ENCODE measurements around the gene ADRA2B.
"Not testable (repeated sequence)": the region's sequence is repeated elsewhere in the genome, so short reads cannot be mapped to it uniquely, and the experiment has no call there.

The ADRA2B gene

DNA sequence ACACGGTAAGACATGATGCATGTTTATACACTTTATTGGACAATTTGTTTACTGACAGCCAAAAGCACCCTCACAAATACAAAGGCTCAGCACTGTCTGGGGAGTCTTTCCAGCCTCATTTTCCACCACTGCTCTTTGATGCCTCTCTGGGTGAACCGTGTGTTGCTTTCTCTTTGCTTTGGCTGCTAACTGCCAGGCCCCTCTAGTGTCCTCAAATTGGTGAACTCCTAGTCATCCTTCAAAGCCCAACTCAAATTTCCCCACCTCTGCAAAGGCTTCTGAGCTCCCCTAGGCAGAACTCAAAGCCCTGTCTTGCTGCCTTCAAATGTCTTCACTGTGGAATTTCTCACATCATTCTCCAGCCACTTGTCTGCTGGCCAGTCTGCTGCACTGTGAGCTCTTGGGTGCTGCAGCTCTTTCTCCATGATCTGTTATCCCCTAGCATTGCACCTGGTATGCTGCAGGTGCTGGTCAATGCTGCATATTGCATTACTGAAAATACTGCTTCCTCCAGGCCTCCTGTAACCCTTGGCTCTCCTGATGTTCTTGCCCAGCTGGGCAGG is 49.2 kb downstream of the ADRA2B start:
- DNase-seq (ENCODE audit: low read depth): not testable (repeated sequence)

DNA sequence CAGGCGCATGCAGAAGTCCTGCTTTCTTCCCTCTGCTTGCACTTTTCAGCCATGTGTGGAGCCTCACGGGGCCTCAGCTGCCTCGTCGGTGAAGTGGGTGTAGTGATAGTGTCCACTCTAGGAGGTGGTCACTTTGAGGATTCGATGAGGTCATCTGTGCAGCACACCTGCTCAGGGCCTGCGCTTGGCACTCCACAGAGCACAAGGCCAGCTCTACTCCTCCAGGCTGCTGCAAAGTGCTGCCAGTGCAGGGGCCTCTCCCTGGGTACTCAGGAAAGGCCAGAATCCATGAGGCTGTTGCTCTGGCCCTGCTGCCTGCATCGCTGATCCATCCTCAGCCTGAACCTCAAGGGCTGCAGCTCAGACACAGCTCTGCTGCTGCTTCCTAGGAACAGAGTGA is 49.9 kb downstream of the ADRA2B start:
- DNase-seq (ENCODE audit: low read depth): not testable (repeated sequence)

GRCh38 chr2:96065954-96066353 is 50.4 kb downstream of the ADRA2B start:
- DNase-seq (ENCODE audit: low read depth): not testable (repeated sequence)

GRCh38 chr2:96065381-96065930 is 50.9 kb downstream of the ADRA2B start:
- DNase-seq (ENCODE audit: low read depth): no peak

- DNase-seq (ENCODE audit: low read depth): not testable (repeated sequence)
These were observed 51.6 kb downstream of the ADRA2B start for GRCh38 chr2:96064760-96065159.

- not testable (repeated sequence) for DNase-seq (ENCODE audit: low read depth)
These were observed 52.2 kb downstream of the ADRA2B start for GRCh38 chr2:96064047-96064675.

- DNase-seq (ENCODE audit: low read depth): not testable (repeated sequence)
These were observed 53.1 kb downstream of the ADRA2B start for GRCh38 chr2:96063116-96063899.

All from CMK (cell line).